A172 (cell line): Measurements from ENCODE around the gene RHBDL1. TPM values are rescaled to one million over a fixed set of nuclear protein-coding genes. Genes with fewer than 3 reads are reported as not detected.

Source experiments
- DNase-seq: peaks from one replicate; pipeline ENCODE4 v3.0.0-alpha.2; 2015; ENCODE audit warnings: low spot score
- total RNA-seq: library from RNA; depleted of rRNA; stranded (reverse); fragments of >200 nt; shearing (Covaris generic); gene quantifications from 2 replicates; pipeline ENCODE4 v1.2.3, GENCODE V29; 2014; rRNA removed

The RHBDL1 gene
- total RNA-seq, 1 experiment from 2014 or later, result 2.2 TPM

DNA sequence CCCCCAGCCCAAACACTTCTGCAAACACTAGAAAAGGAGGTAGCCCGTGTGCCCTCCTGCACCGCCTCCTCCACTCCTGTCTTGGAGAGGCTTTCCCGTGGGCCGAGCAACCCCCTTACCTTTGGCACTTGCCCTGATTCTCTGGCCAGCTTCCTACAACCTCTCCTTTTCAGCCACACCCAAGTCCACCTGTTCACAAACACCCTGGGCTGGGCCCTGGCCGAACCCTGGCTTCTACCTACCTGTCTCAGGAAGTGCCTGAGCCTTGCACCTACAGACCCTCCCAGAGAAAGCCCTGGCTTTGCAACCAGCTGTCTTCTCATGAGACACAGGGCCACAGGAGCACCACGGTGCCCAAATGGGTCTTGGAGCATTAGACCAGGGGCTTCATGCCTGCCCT, 43.5 kb downstream of the RHBDL1 start:
- no peak for DNase-seq

- peak; percentile 61 for DNase-seq
Observed at GRCh38 chr16:719815-720446, 44.5 kb downstream of the RHBDL1 start.

GRCh38 chr16:720447-720989, 45.0 kb downstream of the RHBDL1 start:
- peak; percentile 74 for DNase-seq

- peak; percentile 70 for DNase-seq
Observed at GRCh38 chr16:720990-721764, 45.7 kb downstream of the RHBDL1 start, which contains the start of gene ANTKMT. Gene ANTKMT, plus strand, starts transcription at chr16:721146. Its CDS starts 129 bp downstream, at chr16:721275.

- no peak for DNase-seq
Observed at GRCh38 chr16:721765-722540, 46.5 kb downstream of the RHBDL1 start.

DNA sequence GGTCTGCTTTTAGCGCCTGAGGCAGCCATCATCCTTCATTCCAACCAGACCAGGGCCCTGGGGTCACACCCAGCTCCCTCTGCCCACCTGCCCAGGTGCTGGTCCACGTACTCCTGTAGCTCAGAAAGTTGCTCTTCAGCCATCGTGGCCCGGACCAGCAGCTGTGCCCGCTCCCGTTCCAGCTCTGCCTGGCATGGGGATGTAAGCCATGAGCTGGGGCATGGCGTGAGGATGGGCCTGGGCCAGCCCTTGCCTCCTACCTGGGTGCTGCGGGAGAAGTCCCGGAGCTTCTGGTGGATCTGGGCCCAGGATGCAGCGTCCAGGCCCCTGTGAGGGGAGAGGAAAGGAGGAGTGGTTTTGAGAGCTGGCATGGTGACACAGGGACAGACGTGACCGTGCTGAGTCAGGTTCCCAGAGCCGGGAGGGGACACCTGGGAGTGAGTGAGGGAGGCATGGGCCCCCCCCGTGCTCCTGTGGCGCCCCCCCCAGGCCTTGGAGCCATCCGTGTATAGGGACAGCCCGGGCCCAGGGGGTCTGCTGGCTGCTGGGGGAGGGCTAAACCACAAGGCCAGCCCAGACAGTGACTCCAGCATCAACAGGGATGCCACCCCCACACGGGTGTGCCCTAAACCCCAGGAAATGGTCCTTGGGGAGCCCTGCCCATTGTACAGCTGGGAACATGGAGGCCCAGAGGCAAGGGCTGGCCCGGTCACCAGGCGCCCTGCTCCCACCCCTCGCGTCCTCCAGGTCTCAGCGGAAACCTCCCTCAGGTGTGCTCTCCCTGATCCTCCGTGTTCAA, 47.6 kb downstream of the RHBDL1 start:
- DNase-seq, result no peak

GRCh38 chr16:723695-724094, 48.2 kb downstream of the RHBDL1 start:
- DNase-seq, result no peak

GRCh38 chr16:724188-725040, 48.9 kb downstream of the RHBDL1 start:
- no peak for DNase-seq

GRCh38 chr16:725041-725376, 49.5 kb downstream of the RHBDL1 start:
- DNase-seq, result no peak

DNA sequence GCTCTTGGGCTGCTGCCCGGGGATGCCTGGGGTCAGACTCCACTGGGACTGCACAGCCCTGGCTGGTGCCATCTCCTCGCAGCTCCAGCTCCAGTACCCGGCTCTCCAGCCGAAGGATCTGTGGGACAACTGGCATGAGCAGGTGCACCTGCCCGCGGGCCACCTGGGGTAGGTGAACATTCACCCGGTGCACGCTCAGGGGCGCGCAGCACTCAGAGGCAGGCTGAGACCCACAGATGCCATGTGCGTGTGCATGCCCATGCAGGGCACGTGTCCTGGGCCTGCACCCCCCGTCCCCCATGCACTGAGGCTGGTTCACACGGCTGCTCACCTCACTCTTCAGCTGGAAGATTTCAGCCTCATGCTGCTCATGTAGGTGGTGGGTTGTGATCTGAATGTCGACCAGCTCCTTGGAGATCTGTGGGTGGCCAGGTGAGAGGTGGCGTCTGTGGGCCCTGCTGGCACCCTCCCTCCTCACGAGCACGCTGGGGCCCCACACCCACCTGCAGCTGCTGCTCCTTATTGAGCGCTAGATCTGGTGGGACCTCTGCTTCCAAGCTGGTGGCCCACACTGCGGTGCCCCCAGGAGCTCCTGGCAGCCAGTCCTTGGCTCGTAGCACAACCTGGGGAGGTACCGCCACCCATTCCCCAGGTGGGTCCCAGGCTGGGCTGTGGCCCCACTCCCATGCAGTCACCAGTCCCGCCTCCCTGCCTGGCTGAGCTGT, 50.2 kb downstream of the RHBDL1 start:
- no peak for DNase-seq

GRCh38 chr16:726188-726437, 50.6 kb downstream of the RHBDL1 start:
- no peak for DNase-seq

DNA sequence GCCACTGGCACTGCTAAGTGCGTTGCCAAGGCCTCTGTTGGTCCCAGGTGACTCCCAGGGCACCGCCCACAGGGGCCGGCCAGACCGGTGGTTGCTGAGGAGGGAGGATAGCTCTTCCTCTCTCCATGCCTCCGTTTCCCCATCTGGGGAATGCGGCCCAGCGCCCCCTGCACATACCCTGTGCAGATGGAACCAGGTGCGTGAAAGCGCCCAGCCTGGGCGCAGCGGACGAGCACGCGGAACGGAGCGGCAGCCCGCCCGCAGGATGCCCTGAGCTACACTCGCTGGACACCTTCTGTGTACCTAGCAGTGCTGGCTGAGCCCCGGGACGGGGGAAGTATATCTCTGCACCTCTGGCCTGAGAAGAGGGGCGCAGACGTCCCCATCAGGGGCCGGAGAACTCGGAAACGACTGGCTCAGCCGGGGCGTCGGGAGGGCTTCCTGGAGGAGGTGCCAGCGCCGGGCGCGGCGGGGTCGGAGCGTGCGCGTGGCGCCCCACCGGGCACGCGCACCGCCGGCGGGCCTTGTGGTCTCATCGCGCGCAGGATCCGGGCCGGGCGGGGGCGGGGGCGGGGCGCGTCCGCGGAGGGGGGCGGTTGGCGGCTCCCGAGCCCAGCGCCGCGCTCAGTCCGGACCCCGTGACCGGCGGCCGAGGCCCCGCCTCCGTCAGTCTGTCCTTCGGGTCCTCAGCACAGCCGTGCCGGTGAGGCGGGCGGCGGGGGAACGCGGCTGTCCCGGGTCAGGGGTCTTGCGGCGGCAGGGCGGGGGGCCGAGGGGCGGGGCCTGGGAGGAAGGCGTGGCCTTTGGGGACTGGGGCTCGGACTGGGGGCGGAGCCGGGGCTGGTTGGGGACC, 51.2 kb downstream of the RHBDL1 start, which contains the start of the genes CCDC78 and HAGHL:
Gene CCDC78 (minus strand): TSS at position 6 of the 853 bp plus-strand sequence. CDS start 76 bp downstream, outside the sequence.
Gene HAGHL (plus strand): TSS at position 669 of the 853 bp plus-strand sequence. CDS start 404 bp downstream, outside the sequence.
- no peak for DNase-seq

DNA sequence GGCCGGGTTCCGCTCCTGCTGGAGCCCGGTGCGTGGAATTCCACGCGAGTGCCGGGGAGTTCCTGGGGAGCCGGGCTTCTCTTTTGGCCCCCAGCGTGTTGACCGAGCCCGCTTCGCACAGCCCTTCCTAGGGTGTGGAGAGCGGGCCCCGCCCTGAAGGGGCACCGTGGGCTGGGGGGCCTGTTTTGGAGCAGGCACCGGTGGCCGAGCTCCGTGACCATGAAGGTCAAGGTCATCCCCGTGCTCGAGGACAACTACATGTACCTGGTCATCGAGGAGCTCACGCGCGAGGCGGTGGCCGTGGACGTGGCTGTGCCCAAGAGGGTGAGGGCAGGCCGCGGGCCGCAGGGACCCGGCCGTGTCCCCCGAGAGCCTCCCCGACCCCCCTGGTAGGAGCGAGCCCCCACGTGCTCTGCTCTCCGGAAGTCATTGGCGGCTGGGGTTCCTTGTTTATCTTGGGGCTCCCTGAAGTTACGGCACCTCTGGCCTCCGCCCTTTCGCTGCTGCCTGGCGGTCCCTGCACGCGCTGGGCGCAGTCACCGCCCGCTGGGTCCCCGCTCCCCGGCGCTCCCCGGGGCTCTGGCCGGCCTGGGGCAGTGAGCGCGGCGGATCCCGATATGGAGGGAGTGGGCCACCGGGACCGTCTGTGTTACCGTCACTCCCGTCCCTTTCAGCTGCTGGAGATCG, 52.0 kb downstream of the RHBDL1 start:
- DNase-seq, result no peak

Other genes starting within 250 kb of the RHBDL1 start
- gene CAPN15, start 148.0 kb upstream of the RHBDL1 start, total RNA-seq, result 53.5 and 60.0 TPM in 2 replicates
- gene PRR35, start 115.3 kb upstream of the RHBDL1 start, total RNA-seq, result not detected in 2 replicates
- gene NHLRC4, start 108.7 kb upstream of the RHBDL1 start, total RNA-seq, result 0.34 TPM in 1 of 2 replicates, not detected in the other
- 76.5 and 77.1 TPM in 2 replicates for gene PIGQ, start 105.7 kb upstream of the RHBDL1 start, total RNA-seq
- 16.8 and 20.2 TPM in 2 replicates for gene RAB40C, start 85.6 kb upstream of the RHBDL1 start, total RNA-seq
- 0.24 TPM in 1 of 2 replicates, not detected in the other for gene WFIKKN1, start 44.7 kb upstream of the RHBDL1 start, total RNA-seq
- gene METTL26, start 39.4 kb upstream of the RHBDL1 start, total RNA-seq, result 126 and 150 TPM in 2 replicates
- gene MCRIP2, start 33.8 kb upstream of the RHBDL1 start, total RNA-seq, result 27.8 and 36.1 TPM in 2 replicates
- gene WDR90, start 26.3 kb upstream of the RHBDL1 start, total RNA-seq, result 17.1 and 28.7 TPM in 2 replicates
- gene RHOT2, start 7.5 kb upstream of the RHBDL1 start, total RNA-seq, result 38.5 and 41.2 TPM in 2 replicates
- gene STUB1, start 4.7 kb downstream of the RHBDL1 start, total RNA-seq, result 227 and 249 TPM in 2 replicates
- gene JMJD8, start 8.7 kb downstream of the RHBDL1 start, total RNA-seq, result 1.6 and 3.4 TPM in 2 replicates
- 2.9 and 3.1 TPM in 2 replicates for gene WDR24, start 14.7 kb downstream of the RHBDL1 start, total RNA-seq
- gene FBXL16, start 30.1 kb downstream of the RHBDL1 start, total RNA-seq, result 9.9 and 10.0 TPM in 2 replicates
- 71.9 and 87.2 TPM in 2 replicates for gene METRN, start 39.4 kb downstream of the RHBDL1 start, total RNA-seq
- 83.8 and 94.2 TPM in 2 replicates for gene ANTKMT, start 45.5 kb downstream of the RHBDL1 start, total RNA-seq
- gene CCDC78, start 50.8 kb downstream of the RHBDL1 start, total RNA-seq, result 2.1 and 4.0 TPM in 2 replicates
- 15.0 and 25.3 TPM in 2 replicates for gene HAGHL, start 51.4 kb downstream of the RHBDL1 start, total RNA-seq
- 45.1 and 47.5 TPM in 2 replicates for gene CIAO3, start 65.3 kb downstream of the RHBDL1 start, total RNA-seq
- 6.5 and 7.6 TPM in 2 replicates for gene MSLN, start 85.1 kb downstream of the RHBDL1 start, total RNA-seq
- 58.3 and 70.0 TPM in 2 replicates for gene RPUSD1, start 112.7 kb downstream of the RHBDL1 start, total RNA-seq
- gene CHTF18, start 112.9 kb downstream of the RHBDL1 start, total RNA-seq, result 36.9 and 44.2 TPM in 2 replicates
- not detected in 2 replicates for gene GNG13, start 125.1 kb downstream of the RHBDL1 start, total RNA-seq